HG02885 (cell line): ENCODE results near the gene KRT71.

Source experiments
- ATAC-seq: cut with Tn5 transposase; IDR thresholded peaks from one replicate; pipeline ENCODE4 v1.9.1; 2021; ENCODE audit warnings: mild to moderate bottlenecking; ENCODE audit not compliant: unreplicated experiment, poor library complexity

Gene KRT71

DNA sequence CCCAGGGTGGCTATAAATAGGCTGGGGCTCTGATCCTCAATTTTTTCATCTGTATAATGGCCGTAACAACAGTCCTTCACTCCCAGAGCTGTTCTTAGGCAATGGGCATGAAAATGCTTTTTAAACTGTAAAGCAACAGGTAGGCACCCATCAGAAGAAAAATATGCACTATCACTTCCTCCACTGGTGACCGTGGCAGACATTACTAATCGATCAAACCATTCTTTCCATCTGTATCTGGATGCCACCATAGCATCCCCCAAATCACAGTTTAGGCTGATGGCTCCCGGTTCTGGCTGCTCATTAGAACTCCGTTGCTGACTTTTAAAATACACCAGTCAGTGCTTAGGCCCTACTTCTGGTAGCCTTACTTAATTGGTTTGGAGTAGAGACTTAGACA is 11.2 kb downstream of the KRT71 start:
- ATAC-seq = no peak

GRCh38 chr12:52540531-52540930 is 12.4 kb downstream of the KRT71 start:
- ATAC-seq = no peak

- no peak for ATAC-seq
Measured at GRCh38 chr12:52539821-52540173, 13.1 kb downstream of the KRT71 start.

- ATAC-seq = no peak
Measured at GRCh38 chr12:52539083-52539820, 13.7 kb downstream of the KRT71 start.

GRCh38 chr12:52537101-52537500 is 15.8 kb downstream of the KRT71 start:
- ATAC-seq = no peak

GRCh38 chr12:52535574-52535973 is 17.4 kb downstream of the KRT71 start:
- ATAC-seq = no peak

DNA sequence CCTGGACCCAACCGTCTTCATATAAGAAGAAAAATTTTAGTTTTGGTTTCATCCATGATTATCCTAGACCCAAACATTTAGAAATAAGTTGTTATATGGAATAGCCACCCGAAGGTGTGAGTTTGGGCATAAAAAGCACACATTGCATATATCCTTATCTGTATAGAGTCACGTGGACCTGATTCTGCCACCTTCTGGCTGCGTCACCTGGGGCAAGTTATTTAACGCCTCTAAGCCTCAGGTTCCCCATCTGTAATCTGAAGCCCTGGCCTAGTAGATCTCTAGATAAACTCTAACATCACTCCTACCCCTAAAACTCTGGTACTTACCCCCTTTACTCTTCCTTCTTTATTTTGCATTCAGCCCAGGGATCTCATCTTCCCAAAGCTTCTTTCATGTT is 18.5 kb downstream of the KRT71 start:
- no peak for ATAC-seq

GRCh38 chr12:52533686-52534470 is 19.1 kb downstream of the KRT71 start:
- no peak for ATAC-seq

DNA sequence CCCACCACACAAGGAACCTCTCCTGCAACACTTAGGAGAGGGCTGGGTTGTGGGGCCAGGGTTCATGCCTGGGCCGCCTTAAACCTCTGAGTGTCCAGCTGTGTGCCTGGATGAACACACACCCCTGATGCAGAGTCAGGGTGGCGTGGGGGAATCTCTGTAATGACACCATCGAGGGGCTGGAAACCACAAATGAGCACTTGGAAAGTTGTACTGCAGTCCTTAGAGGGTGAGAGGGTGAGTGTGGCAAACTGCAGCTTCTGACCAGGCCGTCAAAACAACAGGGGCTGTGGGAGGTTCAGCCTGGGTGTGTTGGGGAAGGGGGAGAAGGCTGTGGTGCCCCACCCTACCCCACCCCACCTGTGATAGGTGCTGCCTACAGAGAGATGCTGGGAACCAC is 20.3 kb downstream of the KRT71 start:
- no peak for ATAC-seq

DNA sequence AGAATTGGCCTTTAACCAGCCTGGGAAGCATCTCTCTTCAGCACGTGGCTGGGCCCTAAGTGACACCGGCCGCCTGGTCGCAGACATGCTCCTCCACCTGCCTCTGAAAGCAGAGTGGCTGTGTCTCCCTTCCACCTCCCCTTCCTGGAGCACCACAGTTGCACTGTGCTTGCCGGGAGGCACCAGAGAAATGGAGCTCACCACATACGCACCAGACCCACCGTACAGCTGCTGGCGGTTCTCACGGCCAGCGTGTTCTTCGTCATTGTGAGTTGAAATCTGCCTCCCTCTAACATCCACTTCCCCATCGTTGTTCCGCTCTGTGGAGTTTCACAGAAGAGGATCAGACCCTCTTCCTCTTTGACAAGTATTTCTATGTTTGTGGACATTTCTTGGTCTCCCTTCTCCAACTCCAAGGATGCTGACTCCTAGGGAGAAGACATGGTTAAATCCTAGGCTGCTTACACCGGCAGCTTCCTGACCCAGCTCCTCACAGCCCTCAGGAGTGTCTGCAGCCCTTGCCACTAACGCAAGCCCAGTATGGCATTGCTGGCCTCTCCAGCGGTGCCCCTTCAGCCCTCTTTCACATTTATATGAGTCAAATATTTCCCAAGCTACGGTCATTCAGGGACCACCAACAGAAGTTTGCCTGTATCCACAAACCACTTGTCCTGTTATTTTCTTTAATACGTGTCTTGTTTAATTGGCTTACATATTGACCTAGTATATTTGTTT is 21.2 kb downstream of the KRT71 start:
- no peak for ATAC-seq

DNA sequence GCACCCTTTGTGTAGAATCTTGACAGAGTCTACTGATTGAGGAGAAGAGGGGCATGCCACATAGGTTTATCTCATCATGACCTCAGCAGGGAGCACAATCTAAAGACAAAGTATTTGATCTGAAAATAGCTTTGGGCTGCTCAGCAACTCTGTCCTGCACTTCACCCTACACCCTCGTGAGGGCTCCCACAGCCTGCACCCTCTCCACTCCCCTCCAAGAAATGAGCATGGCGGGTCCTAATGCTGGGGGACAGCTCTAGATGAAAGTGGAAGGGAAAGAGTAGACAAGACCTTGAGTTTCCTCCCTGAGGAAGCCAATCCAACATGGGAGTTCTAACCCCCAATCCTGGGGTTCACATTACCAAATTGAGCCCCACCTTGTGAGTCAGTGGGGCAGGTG is 22.0 kb downstream of the KRT71 start:
- no peak for ATAC-seq

DNA sequence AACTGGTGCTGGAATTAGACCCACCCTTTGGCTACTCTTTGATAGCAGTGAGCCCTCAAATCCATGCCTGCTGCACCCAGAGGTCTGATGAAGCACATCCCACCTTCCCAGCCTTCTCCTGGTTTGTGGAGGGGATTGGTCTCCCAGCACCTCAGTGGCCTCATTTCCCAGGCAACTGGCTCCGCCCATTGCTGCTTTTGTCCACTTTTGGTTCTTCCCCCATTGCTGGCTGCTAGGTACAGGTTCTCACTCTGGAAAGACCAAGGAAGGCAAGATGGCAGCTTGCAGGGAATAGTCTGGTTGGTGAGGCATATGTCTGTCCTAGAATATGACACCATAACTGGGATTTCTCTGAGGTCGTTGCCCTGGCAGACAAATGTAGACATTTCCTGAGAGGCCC is 22.6 kb downstream of the KRT71 start:
- no peak for ATAC-seq

DNA sequence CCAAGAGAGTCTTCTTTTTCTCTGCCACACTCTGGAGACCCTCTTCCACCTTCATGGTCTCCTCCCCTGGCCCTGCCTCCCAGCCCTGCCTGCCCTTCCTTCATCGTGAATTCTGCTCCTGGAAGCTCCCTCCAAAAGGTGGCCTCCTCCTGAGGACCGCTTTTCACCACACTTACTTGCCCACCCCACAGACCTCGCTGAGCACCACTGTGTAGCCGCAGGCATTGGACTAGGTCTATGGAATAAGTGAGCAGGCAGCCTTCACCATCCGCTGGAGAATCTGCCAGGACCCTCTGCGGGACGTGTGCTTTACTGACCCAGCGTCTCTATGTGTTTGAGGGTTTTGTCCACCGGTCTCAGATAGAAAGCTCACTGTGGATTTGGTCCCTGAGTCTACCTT is 23.1 kb downstream of the KRT71 start:
- ATAC-seq = no peak

GRCh38 chr12:52529417-52529816 is 23.5 kb downstream of the KRT71 start:
- no peak for ATAC-seq

GRCh38 chr12:52528641-52529143 is 24.3 kb downstream of the KRT71 start:
- no peak for ATAC-seq

GRCh38 chr12:52527121-52527800 is 25.7 kb downstream of the KRT71 start:
- no peak for ATAC-seq

GRCh38 chr12:52526511-52526951 is 26.4 kb downstream of the KRT71 start:
- ATAC-seq = no peak

- no peak for ATAC-seq
Measured at GRCh38 chr12:52525661-52526499, 27.1 kb downstream of the KRT71 start.

DNA sequence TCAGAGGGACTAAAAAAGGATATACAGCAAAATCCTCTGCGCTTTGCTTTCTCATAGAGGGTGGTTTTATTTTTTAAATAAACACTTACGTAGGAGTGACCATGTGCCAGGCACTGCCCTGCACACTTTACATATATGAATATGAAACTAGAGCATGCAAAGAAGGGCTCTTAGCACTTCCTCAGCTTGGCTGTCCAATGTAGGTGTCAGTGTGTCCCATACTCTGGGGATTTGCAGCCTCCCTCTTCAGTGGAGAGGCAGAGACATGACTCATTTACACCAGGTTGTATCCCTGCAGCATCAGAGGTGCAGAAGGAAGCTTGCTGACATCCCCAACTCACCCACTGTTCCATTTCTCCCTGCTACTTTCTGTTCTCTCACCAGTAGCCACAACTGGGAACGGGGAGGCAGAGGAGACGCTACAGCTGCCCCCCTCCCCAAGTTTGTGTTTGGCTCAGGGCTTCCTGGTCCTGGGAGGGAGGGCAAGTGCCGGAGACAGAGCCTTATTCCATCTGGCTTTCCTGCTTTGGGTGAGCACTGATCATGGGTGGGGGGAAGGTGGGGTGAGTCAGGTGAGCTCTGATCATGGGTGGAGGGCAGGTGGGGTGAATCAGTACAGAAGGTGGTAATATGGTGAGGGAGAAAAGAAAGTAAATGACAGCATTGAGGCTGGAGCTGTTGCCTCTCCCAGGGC is 27.9 kb downstream of the KRT71 start:
- no peak for ATAC-seq
